ENCODE measurements around the gene CADM2.

Gene CADM2

DNA sequence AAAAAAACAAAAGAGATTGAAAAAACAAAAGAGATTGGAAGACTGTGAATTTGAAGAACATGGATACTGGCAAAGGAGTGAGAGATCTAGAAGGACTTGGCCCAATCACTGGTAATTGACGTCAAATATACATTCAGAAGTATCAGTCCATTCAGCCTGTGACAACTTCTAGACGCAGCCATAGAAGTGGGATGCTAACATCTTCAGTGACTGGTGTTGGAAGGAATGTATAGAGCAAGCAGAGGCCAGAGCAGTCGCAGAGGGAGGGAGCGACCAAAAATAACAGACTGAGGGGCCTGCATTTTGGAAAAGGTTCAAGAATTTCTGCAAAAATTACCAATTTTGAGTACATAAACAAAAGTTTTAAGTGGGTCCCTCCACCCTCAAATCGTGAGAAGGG, 473.3 kb downstream of the CADM2 start:
- H3K4ac ChIP-seq (ENCODE audit: low read depth in 1 of 2, low read length in 2 of 2): no peak overlapping the region
- 68% methylated on average over 3 of the region's 5 CpGs for WGBS
- no peaks in the 10 kb centered on the region for H3K4me1 ChIP-seq (ENCODE audit: control insufficient read depth, insufficient read depth, low read depth, low read length)
- no peak overlapping the region for H2BK5ac ChIP-seq (ENCODE audit: low read depth, low read length, poor library complexity, severe bottlenecking)
- no peaks in the 10 kb centered on the region for H3K36me3 ChIP-seq (ENCODE audit: control insufficient read depth in 1 of 2, insufficient read depth in 2 of 2, low read depth in 1 of 2, low read length in 2 of 2)
- H3K27me3 ChIP-seq (ENCODE audit: control insufficient read depth in 1 of 2, insufficient read depth in 1 of 2, low read length in 2 of 2): no peaks in the 10 kb centered on the region
- H4K91ac ChIP-seq (ENCODE audit: low read length): no peak overlapping the region
- no peak overlapping the region for H2AK5ac ChIP-seq (ENCODE audit: low read length, severe bottlenecking)
- H3K4me3 ChIP-seq (ENCODE audit: insufficient read depth in 1 of 2, low read depth in 1 of 2, low read length in 2 of 2): no peak overlapping the region
- no peak overlapping the region for H3K4me2 ChIP-seq (ENCODE audit: low read length, poor library complexity, severe bottlenecking)
- DNase-seq: no peak
- H3K9me3 ChIP-seq (ENCODE audit: control insufficient read depth, low read length): no peaks in the 10 kb centered on the region
- H3K14ac ChIP-seq (ENCODE audit: low read length in 2 of 2): no peak overlapping the region
- no peak overlapping the region for H2BK120ac ChIP-seq (ENCODE audit: low read depth, low read length)
- H2AFZ ChIP-seq (ENCODE audit: low read depth, low read length): no peak overlapping the region
- no peaks in the 10 kb centered on the region for H3K79me1 ChIP-seq (replicated peaks; ENCODE audit: low read length, poor library complexity, severe bottlenecking)
- no peak overlapping the region for H4K8ac ChIP-seq (ENCODE audit: low read length)
- H3K9ac ChIP-seq (ENCODE audit: low read length): no peak overlapping the region
- no peak overlapping the region for H3K27ac ChIP-seq (ENCODE audit: low read length, poor library complexity, severe bottlenecking)
- H3K18ac ChIP-seq (ENCODE audit: low read depth in 1 of 2, low read length in 2 of 2): no peak overlapping the region
- H2BK12ac ChIP-seq (ENCODE audit: low read length in 2 of 2): no peak overlapping the region
- H2BK15ac ChIP-seq (ENCODE audit: low read depth, poor library complexity, severe bottlenecking): no peak overlapping the region
- H3K23ac ChIP-seq (ENCODE audit: low read length in 2 of 2): no peak overlapping the region

GRCh38 chr3:85433319-85433718, 474.5 kb downstream of the CADM2 start:
- 76% methylated on average over 2 of the region's 2 CpGs for WGBS
- Histone ChIP-seq H3K4ac (ENCODE audit: low read depth in 1 of 2, low read length in 2 of 2) (no peak overlapping the region), H3K27me3 (ENCODE audit: control insufficient read depth in 1 of 2, insufficient read depth in 1 of 2, low read length in 2 of 2) (no peaks in the 10 kb centered on the region), H2AFZ (ENCODE audit: low read depth, low read length) (no peak overlapping the region), H3K4me2 (ENCODE audit: low read length, poor library complexity, severe bottlenecking) (no peak overlapping the region), H2BK12ac (ENCODE audit: low read length in 2 of 2) (no peak overlapping the region), H3K36me3 (ENCODE audit: control insufficient read depth in 1 of 2, insufficient read depth in 2 of 2, low read depth in 1 of 2, low read length in 2 of 2) (no peaks in the 10 kb centered on the region), H3K23ac (ENCODE audit: low read length in 2 of 2) (no peak overlapping the region), H2AK5ac (ENCODE audit: low read length, severe bottlenecking) (no peak overlapping the region), H4K91ac (ENCODE audit: low read length) (no peak overlapping the region), H3K4me3 (ENCODE audit: insufficient read depth in 1 of 2, low read depth in 1 of 2, low read length in 2 of 2) (no peak overlapping the region), H2BK15ac (ENCODE audit: low read depth, poor library complexity, severe bottlenecking) (no peak overlapping the region), H2BK120ac (ENCODE audit: low read depth, low read length) (no peak overlapping the region), H3K14ac (ENCODE audit: low read length in 2 of 2) (no peak overlapping the region), H3K79me1 (replicated peaks; ENCODE audit: low read length, poor library complexity, severe bottlenecking) (no peaks in the 10 kb centered on the region), H2BK5ac (ENCODE audit: low read depth, low read length, poor library complexity, severe bottlenecking) (no peak overlapping the region), H3K18ac (ENCODE audit: low read depth in 1 of 2, low read length in 2 of 2) (no peak overlapping the region), H3K9me3 (ENCODE audit: control insufficient read depth, low read length) (no peaks in the 10 kb centered on the region), H4K8ac (ENCODE audit: low read length) (no peak overlapping the region), H3K27ac (ENCODE audit: low read length, poor library complexity, severe bottlenecking) (no peak overlapping the region), H3K9ac (ENCODE audit: low read length) (no peak overlapping the region), H3K4me1 (ENCODE audit: control insufficient read depth, insufficient read depth, low read depth, low read length) (no peaks in the 10 kb centered on the region)
- DNase-seq: no peak

- Histone ChIP-seq H2AK5ac (ENCODE audit: low read length, severe bottlenecking) (no peak overlapping the region), H3K79me1 (replicated peaks; ENCODE audit: low read length, poor library complexity, severe bottlenecking) (no peaks in the 10 kb centered on the region), H2AFZ (ENCODE audit: low read depth, low read length) (no peak overlapping the region), H3K14ac (ENCODE audit: low read length in 2 of 2) (no peak overlapping the region), H3K9ac (ENCODE audit: low read length) (no peak overlapping the region), H3K4me3 (ENCODE audit: insufficient read depth in 1 of 2, low read depth in 1 of 2, low read length in 2 of 2) (no peak overlapping the region), H2BK120ac (ENCODE audit: low read depth, low read length) (no peak overlapping the region), H3K27me3 (ENCODE audit: control insufficient read depth in 1 of 2, insufficient read depth in 1 of 2, low read length in 2 of 2) (no peaks in the 10 kb centered on the region), H3K36me3 (ENCODE audit: control insufficient read depth in 1 of 2, insufficient read depth in 2 of 2, low read depth in 1 of 2, low read length in 2 of 2) (no peaks in the 10 kb centered on the region), H3K4me1 (ENCODE audit: control insufficient read depth, insufficient read depth, low read depth, low read length) (no peaks in the 10 kb centered on the region), H4K91ac (ENCODE audit: low read length) (no peak overlapping the region), H3K27ac (ENCODE audit: low read length, poor library complexity, severe bottlenecking) (no peak overlapping the region), H3K9me3 (ENCODE audit: control insufficient read depth, low read length) (no peaks in the 10 kb centered on the region), H3K4me2 (ENCODE audit: low read length, poor library complexity, severe bottlenecking) (no peak overlapping the region), H2BK5ac (ENCODE audit: low read depth, low read length, poor library complexity, severe bottlenecking) (no peak overlapping the region), H3K23ac (ENCODE audit: low read length in 2 of 2) (no peak overlapping the region), H2BK15ac (ENCODE audit: low read depth, poor library complexity, severe bottlenecking) (no peak overlapping the region), H2BK12ac (ENCODE audit: low read length in 2 of 2) (no peak overlapping the region), H3K18ac (ENCODE audit: low read depth in 1 of 2, low read length in 2 of 2) (no peak overlapping the region), H4K8ac (ENCODE audit: low read length) (no peak overlapping the region), H3K4ac (ENCODE audit: low read depth in 1 of 2, low read length in 2 of 2) (no peak overlapping the region)
- WGBS: 89% methylated on average over 3 of the region's 4 CpGs
- DNase-seq: no peak
Measured at GRCh38 chr3:85455561-85456200, 496.9 kb downstream of the CADM2 start.

- Histone ChIP-seq H3K14ac (ENCODE audit: low read length in 2 of 2) (no peak overlapping the region), H2BK120ac (ENCODE audit: low read depth, low read length) (no peak overlapping the region), H2AFZ (ENCODE audit: low read depth, low read length) (no peak overlapping the region), H3K36me3 (ENCODE audit: control insufficient read depth in 1 of 2, insufficient read depth in 2 of 2, low read depth in 1 of 2, low read length in 2 of 2) (no peaks in the 10 kb centered on the region), H3K4me3 (ENCODE audit: insufficient read depth in 1 of 2, low read depth in 1 of 2, low read length in 2 of 2) (no peak overlapping the region), H4K91ac (ENCODE audit: low read length) (no peak overlapping the region), H3K9me3 (ENCODE audit: control insufficient read depth, low read length) (no peaks in the 10 kb centered on the region), H2BK5ac (ENCODE audit: low read depth, low read length, poor library complexity, severe bottlenecking) (no peak overlapping the region), H3K27me3 (ENCODE audit: control insufficient read depth in 1 of 2, insufficient read depth in 1 of 2, low read length in 2 of 2) (no peaks in the 10 kb centered on the region), H3K23ac (ENCODE audit: low read length in 2 of 2) (no peak overlapping the region), H3K18ac (ENCODE audit: low read depth in 1 of 2, low read length in 2 of 2) (no peak overlapping the region), H3K4me2 (ENCODE audit: low read length, poor library complexity, severe bottlenecking) (no peak overlapping the region), H3K79me1 (replicated peaks; ENCODE audit: low read length, poor library complexity, severe bottlenecking) (no peaks in the 10 kb centered on the region), H2AK5ac (ENCODE audit: low read length, severe bottlenecking) (no peak overlapping the region), H2BK12ac (ENCODE audit: low read length in 2 of 2) (no peak overlapping the region), H2BK15ac (ENCODE audit: low read depth, poor library complexity, severe bottlenecking) (no peak overlapping the region), H3K4me1 (ENCODE audit: control insufficient read depth, insufficient read depth, low read depth, low read length) (no peaks in the 10 kb centered on the region), H3K4ac (ENCODE audit: low read depth in 1 of 2, low read length in 2 of 2) (no peak overlapping the region), H3K9ac (ENCODE audit: low read length) (no peak overlapping the region), H4K8ac (ENCODE audit: low read length) (no peak overlapping the region), H3K27ac (ENCODE audit: low read length, poor library complexity, severe bottlenecking) (no peak overlapping the region)
- WGBS: 97% methylated on average over 4 of the region's 4 CpGs
- DNase-seq: no peak
Measured at GRCh38 chr3:85474241-85474640, 515.5 kb downstream of the CADM2 start.

Data from mesenchymal stem cell (in vitro differentiated cells and primary cell).